Natural killer cell (primary cell): ENCODE measurements around the gene PATE4. TPM values are rescaled to one million over a fixed set of nuclear protein-coding genes. Genes with fewer than 3 reads are reported as not detected.
"Not testable (repeated sequence)": the region's sequence is repeated elsewhere in the genome, so short reads cannot be mapped to it uniquely, and the experiment has no call there.

Experiments
- ATAC-seq, 3 donors: fragments of 150-1000 bp in 2 of 3; fragments of 200-7000 bp in 1 of 3; cut with Tn5 transposase; 1 replicate in 1 of 3; 2 replicates in 2 of 3; pipeline ENCODE4 v1.10.0; 2021; ENCODE audit warnings: mild to moderate bottlenecking in 2 of 3, moderate library complexity in 2 of 3
- DNase-seq, 2 donors: peaks; one replicate each; pipeline versions ENCODE4 v3.0.0 to v3.0.0-alpha.2; 2013 to 2021; ENCODE audit warnings: mixed read lengths in 1 of 2
- H3K27ac ChIP-seq: one replicate; pipeline ENCODE4 v1.5.1; 2013; ENCODE audit warnings: mild to moderate bottlenecking, low read length
- H3K27me3 ChIP-seq: one replicate; pipeline ENCODE4 v1.6.1; 2013; ENCODE audit warnings: low read length; ENCODE audit not compliant: control insufficient read depth, insufficient read depth
- H3K36me3 ChIP-seq: one replicate; pipeline ENCODE4 v1.6.1; 2013; ENCODE audit warnings: low read length; ENCODE audit not compliant: control insufficient read depth, insufficient read depth
- H3K4me1 ChIP-seq: one replicate; pipeline ENCODE4 v1.6.1; 2013; ENCODE audit warnings: low read length; ENCODE audit not compliant: control insufficient read depth, insufficient read depth
- H3K4me3 ChIP-seq: one replicate; pipeline ENCODE4 v1.5.1; 2013; ENCODE audit warnings: low read length
- H3K9me3 ChIP-seq: one replicate; pipeline ENCODE4 v1.6.1; 2013; ENCODE audit warnings: low read length; ENCODE audit not compliant: control insufficient read depth, insufficient read depth
- H3K27ac Mint-ChIP-seq, 2 donors: one replicate each; pipeline ENCODE4 v1.8.0; 2022; ENCODE audit warnings: mild to moderate bottlenecking in 2 of 2, mixed read lengths in 2 of 2, moderate library complexity in 1 of 2
- H3K27me3 Mint-ChIP-seq, 2 donors: one replicate each; pipeline ENCODE4 v1.8.0; 2022; ENCODE audit warnings: low read depth in 2 of 2, mixed read lengths in 2 of 2
- H3K36me3 Mint-ChIP-seq: one replicate; pipeline ENCODE4 v1.8.0; 2022; ENCODE audit warnings: mixed read lengths
- H3K4me1 Mint-ChIP-seq, 2 donors: one replicate each; pipeline ENCODE4 v1.8.0; 2022; ENCODE audit warnings: mixed read lengths in 2 of 2
- H3K4me3 Mint-ChIP-seq: one replicate; pipeline ENCODE4 v1.8.0; 2022; ENCODE audit warnings: mild to moderate bottlenecking, moderate library complexity, mixed read lengths
- H3K9me3 Mint-ChIP-seq, 2 donors: one replicate each; pipeline ENCODE4 v1.8.0; 2022; ENCODE audit warnings: mixed read lengths in 2 of 2
- CTCF ChIP-seq: fragments of 200-600 bp; IDR thresholded peaks from one replicate; pipeline ENCODE4 v1.8.0; 2022; ENCODE audit warnings: antibody characterized with exemption
- WGBS: methylation state at CpG from one replicate; pipeline ENCODE4 v1.1.7; 2013; ENCODE audit warnings: missing lambda C conversion rate; ENCODE audit not compliant: insufficient coverage; 5-methylcytosine and 5-hydroxymethylcytosine counted together
- intact Hi-C: fragments of 100-400 bp; cut with micrococcal nuclease; formaldehyde crosslinking; loops from one replicate; pipeline ENCODE4 v1.14.2; 2022
- total RNA-seq, 4 donors: library from RNA; stranded (reverse); fragments of 120-200 nt in 1 of 4; gene quantifications; one replicate each; pipeline versions ENCODE4 v1.2.3 to v1.2.4, GENCODE V29; 2013 to 2022

Gene PATE4
- total RNA-seq, 3 donors from 2014 or later (not counting 1 experiment from before 2014, with no cell fraction given): not detected

- Histone ChIP-seq H3K36me3 (no peaks in the 10 kb centered on the region), H3K9me3 (peaks cover 5% of the 10 kb centered on the region), H3K4me1 (no peaks in the 10 kb centered on the region), H3K27ac (no peak overlapping the region), H3K4me3 (no peak overlapping the region), H3K27me3 (peaks cover 2% of the 10 kb centered on the region)
- Mint-ChIP-seq H3K27me3 (peaks cover 15 to 36% of the 10 kb centered on the region in 2 donors), H3K9me3 (peaks cover 0 to 7% of the 10 kb centered on the region in 2 donors), H3K4me1 (no peaks in the 10 kb centered on the region), H3K27ac (no peak overlapping the region), H3K36me3 (no peaks in the 10 kb centered on the region), H3K4me3 (no peak overlapping the region)
- 0% methylated on average over 1 of the region's 6 CpGs for WGBS
- TF ChIP-seq CTCF: no peak
- ATAC-seq (no peak), DNase-seq (no peak)
- intact Hi-C loops: no loop called here
These were observed 2.6 kb downstream of the PATE4 start for GRCh38 chr11:125835748-125836147.

GRCh38 chr11:125842321-125842948 lies 9.3 kb downstream of the PATE4 start:
- peaks cover 7% of the 10 kb centered on the region for H3K36me3 Mint-ChIP-seq
- intact Hi-C loops: no loop called here
- DNase-seq: no peak
- no peak for ATAC-seq
- peaks cover 4 to 9% of the 10 kb centered on the region in 2 donors for H3K27me3 Mint-ChIP-seq
- no peak for TF ChIP-seq CTCF
- Histone ChIP-seq H3K9me3 (peaks cover 21% of the 10 kb centered on the region), H3K4me3 (no peak overlapping the region), H3K27me3 (no peaks in the 10 kb centered on the region), H3K27ac (no peak overlapping the region), H3K4me1 (no peaks in the 10 kb centered on the region), H3K36me3 (no peaks in the 10 kb centered on the region)
- H3K4me3 Mint-ChIP-seq: no peak overlapping the region
- WGBS: 46% methylated on average over 2 of the region's 3 CpGs
- no peak overlapping the region for H3K27ac Mint-ChIP-seq
- no peaks in the 10 kb centered on the region for H3K4me1 Mint-ChIP-seq
- peaks cover 6 to 14% of the 10 kb centered on the region in 2 donors for H3K9me3 Mint-ChIP-seq

GRCh38 chr11:125846188-125846587 lies 13.1 kb downstream of the PATE4 start:
- Histone ChIP-seq H3K9me3 (peaks cover 21% of the 10 kb centered on the region), H3K36me3 (no peaks in the 10 kb centered on the region), H3K27ac (no peak overlapping the region), H3K27me3 (no peaks in the 10 kb centered on the region), H3K4me3 (no peak overlapping the region), H3K4me1 (no peaks in the 10 kb centered on the region)
- ATAC-seq: no peak
- no peaks in the 10 kb centered on the region for H3K4me1 Mint-ChIP-seq
- H3K9me3 Mint-ChIP-seq: peaks cover 10 to 18% of the 10 kb centered on the region in 2 donors
- TF ChIP-seq CTCF: no peak
- no peak for DNase-seq
- peaks cover 7% of the 10 kb centered on the region for H3K36me3 Mint-ChIP-seq
- no peak overlapping the region for H3K27ac Mint-ChIP-seq
- intact Hi-C loops: no loop called here
- H3K27me3 Mint-ChIP-seq: no peaks in the 10 kb centered on the region
- H3K4me3 Mint-ChIP-seq: no peak overlapping the region

GRCh38 chr11:125857670-125858069 lies 24.6 kb downstream of the PATE4 start:
- H3K9me3 ChIP-seq, H3K4me3 ChIP-seq, H3K4me3 Mint-ChIP-seq, H3K27ac ChIP-seq, H3K9me3 Mint-ChIP-seq, ATAC-seq, H3K4me1 ChIP-seq, DNase-seq, H3K27ac Mint-ChIP-seq, H3K27me3 ChIP-seq, H3K4me1 Mint-ChIP-seq, H3K36me3 ChIP-seq, intact Hi-C loops: not testable (repeated sequence)
- peaks cover 12 to 25% of the 10 kb centered on the region in 2 donors for H3K27me3 Mint-ChIP-seq
- WGBS: 90% methylated on average over 9 of the region's 9 CpGs
- H3K36me3 Mint-ChIP-seq: peaks cover 11% of the 10 kb centered on the region

- H3K9me3 Mint-ChIP-seq, H3K4me3 ChIP-seq, intact Hi-C loops, H3K36me3 Mint-ChIP-seq, H3K27me3 Mint-ChIP-seq, H3K4me1 Mint-ChIP-seq, ATAC-seq, DNase-seq, H3K27ac ChIP-seq, H3K27me3 ChIP-seq, H3K4me1 ChIP-seq, H3K9me3 ChIP-seq, H3K27ac Mint-ChIP-seq, H3K4me3 Mint-ChIP-seq, H3K36me3 ChIP-seq: not testable (repeated sequence)
- over 99% methylated on average over 19 of the region's 33 CpGs for WGBS
These were observed 29.7 kb downstream of the PATE4 start for GRCh38 chr11:125862786-125863185.

GRCh38 chr11:125865354-125865753 lies 32.2 kb downstream of the PATE4 start:
- H3K9me3 ChIP-seq, H3K4me3 ChIP-seq, DNase-seq, H3K36me3 Mint-ChIP-seq, H3K27ac Mint-ChIP-seq, H3K27me3 ChIP-seq, intact Hi-C loops, H3K4me1 Mint-ChIP-seq, H3K36me3 ChIP-seq, H3K27ac ChIP-seq, H3K4me1 ChIP-seq, H3K9me3 Mint-ChIP-seq, H3K4me3 Mint-ChIP-seq, ATAC-seq: not testable (repeated sequence)
- peaks cover 0 to 10% of the 10 kb centered on the region in 2 donors for H3K27me3 Mint-ChIP-seq
- WGBS: 95% methylated on average over 3 of the region's 4 CpGs
